ENCODE results near the gene DHRS2.

- TF ChIP-seq CTCF (IDR thresholded peaks at IDR 0.05) = no peak
- no peak for TF ChIP-seq JUN (IDR thresholded peaks at IDR 0.05)
- no peak for TF ChIP-seq SMC3 (IDR thresholded peaks at IDR 0.05)
Observed at GRCh38 chr14:23681337-23681736, 45.2 kb downstream of the DHRS2 start.
